ENCODE measurements around the gene PAM16. TPM values are rescaled to one million over a fixed set of nuclear protein-coding genes. Genes with fewer than 3 reads are reported as not detected.

Gene PAM16
- total and polyA plus RNA-seq, 9 of the 15 experiments (the other 6 are each of a cell fraction or from before 2014, with no cell fraction given) = 38.7 to 273 (median 79.3) TPM

DNA sequence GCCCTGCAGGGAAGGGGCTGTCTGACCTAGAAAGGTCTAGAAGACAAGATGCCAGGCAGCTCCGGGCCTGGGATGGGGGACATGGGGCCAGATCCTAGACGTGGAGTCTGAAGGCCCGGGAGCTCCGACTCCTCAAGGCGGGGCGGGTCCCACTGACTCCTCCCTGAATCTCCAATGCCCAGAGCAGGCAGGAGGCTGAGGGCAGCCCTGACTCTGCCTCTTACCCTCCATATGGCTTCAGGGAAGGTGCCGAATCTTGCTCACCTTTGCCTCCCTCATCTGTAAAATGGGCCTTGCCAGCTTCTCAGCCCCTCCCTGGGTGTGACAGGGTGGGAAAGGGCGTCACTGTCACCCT, 35.3 kb upstream of the PAM16 start:
- POLR2A ChIA-PET = interaction anchor here (0.6 to 1.3 kb wide), 3 partner anchors 17 to 230 kb away, joined by 3 to 4 read pairs (median 3); no protein-coding TSS in a partner anchor
- DNase-seq (ENCODE audit: extremely low read depth in 1 of 4, low spot score in 3 of 4) (peak in 1 of 4 experiments; percentile 24), ATAC-seq (no peak), FAIRE-seq (no peak)
- no TSS peak for BruUV-seq (replicated peaks)
- Histone ChIP-seq H3K36me3 (ENCODE audit: control insufficient read depth, insufficient read depth, low read length) (peaks cover 69% of the 10 kb centered on the region; the same call in 1 of the 3 replicates), H3K79me2 (ENCODE audit: control insufficient read depth, insufficient read depth, low read length) (no peaks in the 10 kb centered on the region), H4K20me1 (replicated peaks; ENCODE audit: control insufficient read depth, insufficient read depth, low read length) (no peaks in the 10 kb centered on the region), H3K9me3 (replicated peaks; ENCODE audit: control insufficient read depth, insufficient read depth, low read depth, low read length) (no peaks in the 10 kb centered on the region), H3K9me1 (ENCODE audit: control insufficient read depth, insufficient read depth, low read length) (peaks cover 3% of the 10 kb centered on the region), H3K4me3 (no peak overlapping the region), H2AFZ (ENCODE audit: low read depth, low read length) (no peak overlapping the region), H3K9ac (ENCODE audit: insufficient read depth in 1 of 2, low read depth in 2 of 2, low read length in 2 of 2) (no peak overlapping the region; a peak in 1 of 4 replicates), H3K4me1 (replicated peaks in 1 of 2; ENCODE audit: control insufficient read depth in 2 of 2, insufficient read depth in 2 of 2, low read length in 2 of 2) (peaks cover 0 to 26% of the 10 kb centered on the region in 2 experiments; a peak in 1 of 5 replicates), H3K27me3 (ENCODE audit: control insufficient read depth in 2 of 2, insufficient read depth in 2 of 2, low read length in 2 of 2) (no peaks in the 10 kb centered on the region), H3K27ac (ENCODE audit: extremely low read depth, low read depth, low read length) (no peak overlapping the region), H3K4me2 (ENCODE audit: insufficient read depth, low read length) (no peak overlapping the region)
- TF ChIP-seq BHLHE40 (IDR thresholded peaks at IDR 0.05; ENCODE audit: low read length) (no peak), ZNF232 (CRISPR knock-in tag; IDR thresholded peaks at IDR 0.05) (no peak), CBX2 (IDR thresholded peaks at IDR 0.05; ENCODE audit: insufficient read depth, low read length, poor library complexity, severe bottlenecking) (no peak), ZC3H8 (IDR thresholded peaks at IDR 0.05) (no peak), ZNF778 (CRISPR knock-in tag; IDR thresholded peaks at IDR 0.05) (no peak), ZNF143 (CRISPR knock-in tag; IDR thresholded peaks at IDR 0.05) (no peak), L3MBTL2 (IDR thresholded peaks at IDR 0.05) (no peak), ARHGAP35 (IDR thresholded peaks at IDR 0.05; ENCODE audit: partially characterized antibody) (no peak), CEBPB (tag; IDR thresholded peaks at IDR 0.05) (no peak), ZNF445 (CRISPR knock-in tag; IDR thresholded peaks at IDR 0.05; ENCODE audit: low read depth) (no peak), BCL6 (CRISPR knock-in tag; IDR thresholded peaks at IDR 0.05) (no peak), RBM34 (IDR thresholded peaks at IDR 0.05; ENCODE audit: borderline replicate concordance, insufficient read depth, low read length) (no peak), FOXA3 (CRISPR knock-in tag; conservative IDR thresholded peaks at IDR 0.05 in 1 of 2, IDR thresholded peaks at IDR 0.05 in 1 of 2) (no peak), ZBTB1 (CRISPR knock-in tag; IDR thresholded peaks at IDR 0.05; ENCODE audit: borderline replicate concordance, low read depth) (no peak), XRCC4 (IDR thresholded peaks at IDR 0.05; ENCODE audit: extremely low read depth, insufficient read depth, insufficient read length) (no peak), HNRNPL (IDR thresholded peaks at IDR 0.05; ENCODE audit: low read depth, low read length) (no peak), ZNF212 (CRISPR knock-in tag; IDR thresholded peaks at IDR 0.05) (no peak)
- TF ChIP-seq, protein P1, sequence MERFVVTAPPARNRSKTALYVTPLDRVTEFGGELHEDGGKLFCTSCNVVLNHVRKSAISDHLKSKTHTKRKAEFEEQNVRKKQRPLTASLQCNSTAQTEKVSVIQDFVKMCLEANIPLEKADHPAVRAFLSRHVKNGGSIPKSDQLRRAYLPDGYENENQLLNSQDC (CRISPR knock-in tag; IDR thresholded peaks at IDR 0.05) = no peak
- TF ChIP-seq, protein P2, sequence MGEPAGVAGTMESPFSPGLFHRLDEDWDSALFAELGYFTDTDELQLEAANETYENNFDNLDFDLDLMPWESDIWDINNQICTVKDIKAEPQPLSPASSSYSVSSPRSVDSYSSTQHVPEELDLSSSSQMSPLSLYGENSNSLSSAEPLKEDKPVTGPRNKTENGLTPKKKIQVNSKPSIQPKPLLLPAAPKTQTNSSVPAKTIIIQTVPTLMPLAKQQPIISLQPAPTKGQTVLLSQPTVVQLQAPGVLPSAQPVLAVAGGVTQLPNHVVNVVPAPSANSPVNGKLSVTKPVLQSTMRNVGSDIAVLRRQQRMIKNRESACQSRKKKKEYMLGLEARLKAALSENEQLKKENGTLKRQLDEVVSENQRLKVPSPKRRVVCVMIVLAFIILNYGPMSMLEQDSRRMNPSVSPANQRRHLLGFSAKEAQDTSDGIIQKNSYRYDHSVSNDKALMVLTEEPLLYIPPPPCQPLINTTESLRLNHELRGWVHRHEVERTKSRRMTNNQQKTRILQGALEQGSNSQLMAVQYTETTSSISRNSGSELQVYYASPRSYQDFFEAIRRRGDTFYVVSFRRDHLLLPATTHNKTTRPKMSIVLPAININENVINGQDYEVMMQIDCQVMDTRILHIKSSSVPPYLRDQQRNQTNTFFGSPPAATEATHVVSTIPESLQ (CRISPR knock-in tag; IDR thresholded peaks at IDR 0.05) = no peak
- intact Hi-C loops (cut with micrococcal nuclease) = no loop called here
- in situ Hi-C loops (cut with MboI) = no loop called here
- CTCF ChIA-PET (ENCODE audit: low intra/inter-chr PET ratio) = no interaction called here
- 61% methylated on average over 8 of the region's 8 CpGs for WGBS (ENCODE audit: insufficient coverage, low coverage, missing lambda C conversion rate)

All from K562 (cell line).